HG02870 (cell line): ENCODE results near the gene EDEM1.

Experiments
- ATAC-seq: cut with Tn5 transposase; IDR thresholded peaks from one replicate; pipeline ENCODE4 v1.9.1; 2021; ENCODE audit warnings: mild to moderate bottlenecking, moderate library complexity; ENCODE audit not compliant: unreplicated experiment

Gene EDEM1

GRCh38 chr3:5264093-5264600, 76.6 kb downstream of the EDEM1 start:
- no peak for ATAC-seq

GRCh38 chr3:5264896-5265770, 77.6 kb downstream of the EDEM1 start:
- ATAC-seq: no peak

DNA sequence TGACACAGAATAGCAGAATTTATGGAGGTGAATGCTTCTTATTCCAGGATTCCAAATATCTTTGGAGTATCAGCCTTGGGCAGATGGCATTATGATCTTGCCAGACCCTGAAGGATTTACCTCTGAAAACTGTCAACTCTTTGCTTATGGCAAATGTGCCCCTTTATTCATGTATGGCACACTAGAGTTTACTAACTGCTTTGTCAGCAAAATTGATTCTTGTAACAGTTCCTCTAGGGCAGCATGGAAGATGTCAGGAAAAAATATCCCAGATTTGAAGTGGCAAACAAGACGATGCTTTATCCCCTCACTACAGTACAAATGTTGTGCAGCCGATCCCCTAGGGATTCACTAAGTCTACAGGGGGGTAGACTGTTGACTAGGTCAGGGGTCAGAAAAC, 79.7 kb downstream of the EDEM1 start:
- ATAC-seq: no peak

GRCh38 chr3:5267889-5268288, 80.4 kb downstream of the EDEM1 start:
- ATAC-seq: no peak
